NCI-H524 (cell line): ENCODE measurements around the gene MFSD6.
"Not testable (repeated sequence)": the region's sequence is repeated elsewhere in the genome, so short reads cannot be mapped to it uniquely, and the experiment has no call there.

Experiments used
- DNase-seq, 2 experiments: peaks; one replicate each; lab custom pipeline; 2025; lab: John Stamatoyannopoulos, UW

The MFSD6 gene

GRCh38 chr2:190407662-190408537, at the start of gene MFSD6:
TSS of gene MFSD6 (plus strand) at chr2:190408355. CDS start at chr2:190436030, 27,675 bp downstream.
- peak in 1 of 2 experiments; percentile 41 for DNase-seq

DNA sequence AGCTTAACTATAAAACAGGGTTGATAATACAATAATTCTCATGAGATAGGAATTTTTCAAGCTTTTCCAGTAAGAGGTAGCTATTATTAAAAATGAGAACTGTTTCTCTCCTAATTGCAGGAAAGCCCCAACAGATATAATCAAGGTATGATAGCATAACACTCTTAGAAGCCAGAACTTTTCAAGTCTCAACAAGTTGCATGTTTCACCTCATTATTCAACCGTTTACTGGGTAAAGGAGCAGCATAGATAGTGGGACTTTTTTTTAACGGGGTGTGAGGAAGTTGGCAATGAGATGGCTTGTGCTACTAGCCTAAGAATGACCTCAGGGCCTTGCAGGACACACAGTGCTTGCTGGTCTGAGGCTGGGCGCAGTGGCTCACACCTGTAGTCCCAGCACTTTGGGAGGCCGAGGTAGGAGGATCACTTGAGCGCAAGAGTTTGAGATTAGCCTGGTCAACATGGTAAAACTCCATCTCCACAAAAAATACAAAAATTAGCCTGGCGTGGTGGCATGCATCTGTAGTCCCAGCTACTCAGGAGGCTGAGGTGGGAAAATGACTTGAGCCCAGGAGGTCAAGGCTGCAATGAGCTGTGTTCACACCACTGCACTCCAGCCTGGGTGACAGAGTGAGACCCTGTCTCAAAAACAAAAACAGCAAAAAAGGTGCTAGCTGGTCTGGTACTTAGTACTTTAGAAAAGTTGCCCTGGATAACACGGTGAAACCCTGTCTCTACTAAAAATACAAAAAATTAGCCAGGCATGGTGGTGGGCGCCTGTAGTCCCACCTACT, 49.3 kb upstream of the MFSD6 start:
- not testable (repeated sequence) for DNase-seq

DNA sequence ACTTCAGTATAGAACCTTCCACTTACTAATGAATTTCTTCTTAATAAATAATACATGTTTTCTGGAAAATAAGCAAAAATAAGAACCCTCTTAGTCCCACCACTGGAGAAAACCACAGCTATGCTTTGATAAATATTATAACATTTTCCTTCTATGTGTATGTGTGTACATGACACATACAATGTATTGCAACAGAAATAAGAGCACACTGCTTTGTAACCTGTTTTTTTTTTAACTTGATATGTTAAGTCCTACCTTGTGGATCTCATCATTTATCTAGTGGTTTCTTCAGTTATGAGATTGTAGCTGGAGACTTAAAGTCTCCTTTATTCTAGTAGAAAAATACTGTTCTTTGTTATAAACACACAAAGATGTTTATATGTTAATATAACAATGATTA, 47.6 kb upstream of the MFSD6 start:
- DNase-seq: no peak

DNA sequence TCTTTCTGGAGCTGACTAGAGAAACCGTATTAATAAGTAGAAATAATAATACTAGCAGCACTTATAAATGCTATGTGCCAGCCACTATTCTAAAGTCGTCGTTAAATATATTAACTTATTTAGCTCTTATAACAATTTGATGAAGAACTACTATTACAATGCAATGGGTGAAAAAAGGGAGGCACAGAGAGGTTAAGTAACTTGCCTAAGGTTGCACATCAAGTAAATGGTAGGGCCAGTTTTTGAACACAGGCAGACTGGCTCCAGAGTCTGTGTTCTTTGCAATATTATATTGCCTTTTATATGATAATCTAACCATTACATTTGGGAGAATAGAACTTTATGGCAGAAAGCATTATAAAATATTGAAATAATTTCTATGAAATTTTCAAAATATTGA, 47.2 kb upstream of the MFSD6 start:
- no peak for DNase-seq

DNA sequence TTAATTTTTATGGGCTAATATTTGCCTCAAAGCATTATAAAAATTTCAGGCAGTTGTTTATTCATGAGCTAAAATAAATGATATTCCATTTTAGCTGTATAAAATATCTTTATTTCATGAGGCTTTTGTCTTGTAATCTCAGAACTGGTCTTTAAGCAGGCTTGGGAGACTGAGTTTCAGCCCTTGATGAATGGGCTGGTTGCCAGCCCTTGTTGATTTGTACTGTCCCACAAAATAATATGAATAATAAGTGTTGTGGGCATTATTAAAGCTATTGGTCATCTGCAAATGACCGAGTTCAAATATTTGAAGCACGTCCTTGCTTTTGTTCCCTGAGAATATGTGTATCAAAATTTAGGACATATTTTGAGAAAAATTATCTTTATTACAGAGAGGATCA, 46.6 kb upstream of the MFSD6 start:
- DNase-seq: no peak

GRCh38 chr2:190362894-190363293, 45.3 kb upstream of the MFSD6 start:
- DNase-seq: no peak

DNA sequence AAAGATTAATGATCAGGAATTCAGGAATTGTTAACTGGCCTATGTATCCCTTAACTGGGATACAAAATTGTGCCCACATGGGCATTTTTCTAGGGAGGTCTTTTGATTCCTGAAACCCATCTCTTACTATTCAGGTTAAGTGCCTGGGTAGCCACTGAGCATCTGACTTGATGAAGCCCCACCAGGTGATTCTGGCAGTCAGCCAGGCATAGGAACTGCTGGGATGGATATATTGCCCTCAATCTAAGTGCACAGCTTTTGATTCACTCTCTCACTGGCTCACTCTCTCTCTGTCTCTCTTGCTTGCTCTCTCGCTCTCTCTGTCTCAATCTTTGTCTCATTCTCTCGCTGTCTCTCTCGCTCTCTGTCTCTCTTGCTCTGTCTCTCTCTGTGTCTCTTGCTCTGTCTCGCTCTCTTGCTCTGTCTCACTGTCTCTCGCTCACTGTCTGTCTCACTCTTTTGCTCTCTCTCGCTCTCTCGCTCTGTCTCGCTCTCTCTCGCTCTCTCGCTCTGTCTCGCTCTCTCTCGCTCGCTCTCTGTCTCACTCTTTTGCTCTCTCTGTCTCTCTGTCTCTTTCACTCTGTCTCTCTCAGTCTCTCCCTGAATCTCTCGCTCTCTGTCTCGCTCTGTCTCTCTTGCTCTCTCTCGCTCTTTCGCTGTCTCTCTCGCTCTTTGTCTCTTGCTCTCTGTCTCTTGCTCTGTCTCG, 42.5 kb upstream of the MFSD6 start:
- DNase-seq: peak in 1 of 2 experiments; percentile 23

DNA sequence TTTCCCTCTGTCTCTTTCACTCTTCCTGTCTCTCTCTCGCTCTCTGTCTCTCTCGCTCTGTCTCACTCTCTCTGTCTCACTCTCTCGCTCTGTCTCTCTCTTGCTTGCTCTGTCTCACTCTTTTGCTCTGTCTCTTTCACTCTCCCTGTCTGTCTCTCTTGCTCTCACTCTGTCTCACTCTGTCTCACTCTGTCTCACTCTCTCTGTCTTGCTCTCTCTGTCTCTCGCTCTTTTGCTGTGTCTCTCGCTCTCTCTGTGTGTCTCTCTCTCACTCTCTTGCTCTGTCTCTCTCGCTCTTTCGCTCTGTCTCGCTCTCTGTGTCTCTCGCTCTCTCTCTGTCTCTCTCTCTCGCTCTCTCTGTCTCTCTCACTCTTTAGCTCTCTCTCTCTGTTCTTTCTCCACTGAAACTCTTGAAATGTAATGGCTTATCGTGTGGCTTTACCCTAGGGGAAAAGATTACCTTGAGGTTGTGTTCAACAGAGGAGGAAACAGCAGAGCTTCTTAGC, 41.9 kb upstream of the MFSD6 start:
- no peak for DNase-seq

DNA sequence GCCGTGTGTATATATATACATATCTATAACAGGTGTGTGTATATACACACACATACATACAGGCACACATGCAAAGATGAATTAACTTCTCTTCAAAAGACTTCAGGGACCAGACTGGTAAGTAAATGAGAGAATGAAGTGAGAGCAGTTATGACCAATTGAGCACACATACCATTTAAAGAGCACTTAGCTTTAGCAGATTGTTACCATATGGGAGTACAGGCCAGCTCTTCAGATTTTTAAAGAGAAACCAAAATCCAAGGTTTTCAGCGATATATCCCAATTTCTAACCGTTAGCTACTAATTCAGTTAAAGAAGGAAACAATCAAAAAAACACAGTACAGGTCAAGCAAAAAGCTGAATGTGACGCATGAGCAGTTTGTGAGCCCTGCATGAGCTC, 41.1 kb upstream of the MFSD6 start:
- DNase-seq: no peak

GRCh38 chr2:190369635-190370034, 38.5 kb upstream of the MFSD6 start:
- DNase-seq: no peak

- DNase-seq: no peak
Measured at GRCh38 chr2:190376083-190376482, 32.1 kb upstream of the MFSD6 start.

DNA sequence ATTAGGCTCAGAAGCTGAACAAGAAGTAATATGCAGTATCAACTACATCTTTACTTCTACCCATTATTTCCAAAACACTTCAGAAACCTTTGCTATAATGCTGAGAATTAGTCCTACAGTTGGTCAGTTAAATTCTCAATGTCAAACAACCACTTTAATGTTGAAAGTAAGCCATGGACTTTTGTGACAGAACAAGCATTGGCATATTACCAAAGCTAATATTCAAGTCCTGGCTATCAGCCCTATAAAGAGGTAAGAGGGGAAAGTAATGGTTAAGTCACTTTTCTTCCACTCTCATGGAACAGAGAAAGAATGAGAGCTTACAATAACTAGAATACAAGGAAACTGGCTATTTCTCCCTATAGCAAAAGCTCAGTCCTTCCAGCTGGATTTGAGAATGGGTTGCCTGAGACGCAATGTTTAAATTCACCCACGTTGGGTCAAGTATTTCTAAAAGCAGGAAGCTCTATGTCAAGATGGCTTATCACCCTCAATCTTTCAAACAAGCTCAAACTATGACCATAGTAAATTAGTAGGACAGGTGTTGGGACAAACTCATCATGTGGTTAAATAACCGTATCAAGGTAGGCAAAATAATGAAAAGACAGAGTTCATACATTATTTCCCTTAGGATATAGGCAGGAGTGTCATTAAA, 31.4 kb upstream of the MFSD6 start:
- DNase-seq: no peak

GRCh38 chr2:190378880-190379237, 29.3 kb upstream of the MFSD6 start:
- DNase-seq: no peak

- DNase-seq: peak in 1 of 2 experiments; percentile 10
Measured at GRCh38 chr2:190379249-190379964, 28.7 kb upstream of the MFSD6 start.

- peak in 1 of 2 experiments; percentile 13 for DNase-seq
Measured at GRCh38 chr2:190380962-190381412, 27.2 kb upstream of the MFSD6 start.

DNA sequence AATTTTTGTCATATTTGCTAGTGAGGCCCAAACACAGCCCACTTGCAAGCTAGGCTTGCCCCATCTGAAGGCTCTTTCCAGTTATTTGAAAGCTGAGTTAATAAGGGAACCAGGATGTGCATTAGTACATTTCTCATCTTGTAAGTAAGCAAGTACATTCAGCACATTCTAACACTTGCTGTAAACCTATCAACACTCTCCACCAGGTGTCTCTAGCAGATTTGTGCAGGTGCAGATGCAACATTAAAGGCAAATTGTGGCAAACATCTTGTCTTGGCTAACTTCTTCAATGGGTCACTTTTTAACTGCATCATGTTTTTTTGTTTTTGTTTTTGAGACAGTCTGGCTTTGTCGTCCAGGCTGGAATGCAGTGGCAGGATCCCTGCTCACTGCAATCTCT, 25.3 kb upstream of the MFSD6 start:
- DNase-seq: peak; percentile 17 to 58

DNA sequence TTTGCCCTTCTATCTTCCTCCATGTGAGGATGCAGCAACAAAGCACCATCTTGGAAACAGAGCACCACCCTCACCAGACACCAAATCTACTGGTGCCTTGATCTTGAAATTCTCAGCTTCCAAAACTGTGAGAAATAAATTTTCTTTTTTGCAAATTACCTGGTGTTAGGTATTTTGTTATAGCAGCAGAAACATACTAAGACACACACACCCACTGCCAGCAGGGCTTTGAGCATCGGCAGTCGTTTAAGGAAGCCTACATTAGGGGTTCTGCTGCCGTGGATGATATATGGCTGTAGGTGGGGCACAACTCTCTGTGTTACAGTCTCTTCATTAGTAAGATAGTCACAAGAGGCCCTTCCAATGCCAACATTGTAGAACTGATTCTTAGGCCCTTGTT, 20.7 kb upstream of the MFSD6 start:
- no peak for DNase-seq

GRCh38 chr2:190396271-190396670, 11.9 kb upstream of the MFSD6 start:
- no peak for DNase-seq

DNA sequence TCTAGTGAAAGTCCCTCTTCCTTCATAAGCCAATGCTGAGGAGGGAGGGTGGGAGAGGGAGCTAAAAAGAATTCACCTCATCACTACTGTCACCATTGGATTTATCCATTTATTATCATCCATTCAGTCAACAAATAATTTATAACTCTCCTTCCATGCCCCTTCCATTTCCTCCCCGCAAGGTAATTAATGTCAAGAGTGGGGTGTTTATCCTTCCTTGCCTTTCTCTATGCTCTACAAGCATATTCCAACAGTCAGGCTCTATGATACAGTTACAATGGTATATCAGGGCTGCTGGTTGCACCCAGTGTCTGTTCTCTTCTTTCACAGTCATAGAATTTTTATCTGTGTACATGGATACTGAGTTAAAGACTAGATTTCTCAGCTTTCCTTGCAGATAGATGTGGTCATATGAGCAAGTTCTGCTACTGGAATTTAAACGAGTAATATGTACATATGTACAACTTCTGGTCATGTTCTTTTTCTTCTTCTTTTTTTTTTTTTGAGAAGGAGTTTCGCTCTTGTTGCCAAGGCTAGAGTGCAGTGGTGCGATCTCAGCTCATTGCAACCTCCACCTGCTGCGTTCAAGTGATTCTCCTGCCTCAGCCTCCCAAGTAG, 5.1 kb upstream of the MFSD6 start:
- no peak for DNase-seq

- no peak for DNase-seq
Measured at GRCh38 chr2:190404487-190404886, 3.7 kb upstream of the MFSD6 start.

- DNase-seq: no peak
Measured at GRCh38 chr2:190405070-190405469, 3.1 kb upstream of the MFSD6 start.
